Activated naive CD8-positive, alpha-beta T cell treated with anti-CD3 and anti-CD28 coated beads, Interleukin-2, amount 10 ng/mL, durations not matched to agents 7 days and 5 days (primary cell): Measurements from ENCODE around the gene CDK12. TPM values are rescaled to one million over a fixed set of nuclear protein-coding genes. Genes with fewer than 3 reads are reported as not detected.

Source experiments
- ATAC-seq: fragments of 150-1000 bp; cut with Tn5 transposase; one replicate; pipeline ENCODE4 v1.10.0; 2021; ENCODE audit warnings: low read depth, moderate library complexity
- POLR2A ChIA-PET: fragments of 350-600 bp; sonication (Branson Sonifier 250); formaldehyde crosslinking; loops from one replicate; lab custom pipeline; 2021; ENCODE audit warnings: antibody characterized with exemption; lab: Charles Lee
- DNase-seq: peaks from one replicate; pipeline ENCODE4 v3.0.0; 2021
- H3K27ac Mint-ChIP-seq: one replicate; pipeline ENCODE4 v1.8.0; 2022; ENCODE audit warnings: mild to moderate bottlenecking, mixed read lengths
- H3K27me3 Mint-ChIP-seq: one replicate; pipeline ENCODE4 v1.8.0; 2022; ENCODE audit warnings: mild to moderate bottlenecking, moderate library complexity, mixed read lengths
- H3K36me3 Mint-ChIP-seq: one replicate; pipeline ENCODE4 v1.8.0; 2021; ENCODE audit warnings: mild to moderate bottlenecking, mixed read lengths
- H3K4me1 Mint-ChIP-seq: one replicate; pipeline ENCODE4 v1.8.0; 2021; ENCODE audit warnings: mixed read lengths
- H3K4me3 Mint-ChIP-seq: one replicate; pipeline ENCODE4 v1.8.0; 2022; ENCODE audit warnings: mild to moderate bottlenecking, moderate library complexity, mixed read lengths
- H3K9me3 Mint-ChIP-seq: one replicate; pipeline ENCODE4 v1.8.0; 2021; ENCODE audit warnings: mixed read lengths
- total RNA-seq, 2 experiments: library from RNA; stranded (reverse); gene quantifications; one replicate each; pipeline ENCODE4 v1.2.3, GENCODE V29; 2021

Gene CDK12
- total RNA-seq, 2 experiments from 2014 or later = 86.6 to 87.6 TPM

DNA sequence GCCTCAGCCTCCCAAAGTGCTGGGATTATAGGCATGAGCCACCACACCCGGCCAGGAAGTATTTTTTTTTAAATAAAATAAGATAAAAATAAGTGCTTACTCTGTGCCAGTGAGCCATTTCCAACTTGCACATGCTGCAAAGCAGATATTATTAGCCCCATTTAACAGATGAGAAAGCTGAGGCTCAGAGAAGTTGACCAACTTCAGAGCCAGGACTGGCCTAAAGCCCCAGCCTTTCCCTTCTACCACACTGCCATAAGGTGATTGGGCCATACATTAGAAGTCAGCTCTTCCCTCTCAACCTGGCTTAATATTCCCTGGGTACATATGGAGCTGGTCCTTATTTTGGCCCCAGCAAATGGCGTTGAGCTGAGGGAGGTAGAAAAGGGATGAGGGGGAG lies 121.4 kb downstream of the CDK12 start:
- Mint-ChIP-seq H3K27me3 (peaks cover 5% of the 10 kb centered on the region), H3K9me3 (no peaks in the 10 kb centered on the region), H3K4me3 (no peak overlapping the region), H3K27ac (no peak overlapping the region), H3K4me1 (no peaks in the 10 kb centered on the region), H3K36me3 (no peaks in the 10 kb centered on the region)
- DNase-seq (no peak), ATAC-seq (no peak)
- POLR2A ChIA-PET = no interaction called here

Other genes with a start within 250 kb of the CDK12 start
- not detected for gene STAC2, start 235.5 kb upstream of the CDK12 start, total RNA-seq
- 10 to 100 TPM; 20.0 to 21.0 TPM for gene FBXL20, start 59.9 kb upstream of the CDK12 start, total RNA-seq
- gene MED1, start 10.2 kb upstream of the CDK12 start, total RNA-seq = 10 to 100 TPM; 51.8 to 55.0 TPM
- not detected for gene NEUROD2, start 146.4 kb downstream of the CDK12 start, total RNA-seq
- gene PPP1R1B, start 165.5 kb downstream of the CDK12 start, total RNA-seq = not detected
- gene STARD3, start 175.7 kb downstream of the CDK12 start, total RNA-seq = 10 to 100 TPM; 96.3 to 96.5 TPM
- 1 to 10 TPM; 2.7 to 3.2 TPM for gene TCAP, start 203.9 kb downstream of the CDK12 start, total RNA-seq
- not detected for gene PNMT, start 207.0 kb downstream of the CDK12 start, total RNA-seq
- gene PGAP3, start 226.6 kb downstream of the CDK12 start, total RNA-seq = 10 to 100 TPM; 18.3 to 23.9 TPM
- gene ERBB2, start 238.6 kb downstream of the CDK12 start, total RNA-seq = 1 to 10 TPM; 6.4 to 6.6 TPM